NCI-H510A (cell line): ENCODE results near the gene FADS2.

ENCODE experiments used
- DNase-seq: peaks from one replicate; lab custom pipeline; 2025; lab: John Stamatoyannopoulos, UW

The FADS2 gene

GRCh38 chr11:61826930-61827570, 1.1 kb upstream of the FADS2 start:
- DNase-seq = no peak

- no peak for DNase-seq
These were observed 204 bp downstream of the FADS2 start for GRCh38 chr11:61828379-61828628.

- peak; percentile 26 for DNase-seq
These were observed 718 bp downstream of the FADS2 start for GRCh38 chr11:61828629-61829407.

GRCh38 chr11:61829806-61830205, 1.7 kb downstream of the FADS2 start:
- no peak for DNase-seq

GRCh38 chr11:61830237-61831105, 2.4 kb downstream of the FADS2 start:
- DNase-seq = no peak

- no peak for DNase-seq
These were observed 4.1 kb downstream of the FADS2 start for GRCh38 chr11:61832207-61832606.

- DNase-seq = no peak
These were observed 4.7 kb downstream of the FADS2 start for GRCh38 chr11:61832754-61833153.

GRCh38 chr11:61833471-61833870, 5.4 kb downstream of the FADS2 start:
- DNase-seq = no peak

- no peak for DNase-seq
These were observed 5.8 kb downstream of the FADS2 start for GRCh38 chr11:61833926-61834277.

- no peak for DNase-seq
These were observed 6.4 kb downstream of the FADS2 start for GRCh38 chr11:61834278-61835048.

- no peak for DNase-seq
These were observed 8.1 kb downstream of the FADS2 start for GRCh38 chr11:61836193-61836592.

GRCh38 chr11:61837411-61838005, 9.4 kb downstream of the FADS2 start:
- DNase-seq = no peak

- DNase-seq = no peak
These were observed 10.4 kb downstream of the FADS2 start for GRCh38 chr11:61838501-61838900.

- no peak for DNase-seq
These were observed 10.8 kb downstream of the FADS2 start for GRCh38 chr11:61838921-61839320.

- DNase-seq = no peak
These were observed 11.6 kb downstream of the FADS2 start for GRCh38 chr11:61839742-61840141.

GRCh38 chr11:61840371-61840770, 12.3 kb downstream of the FADS2 start:
- DNase-seq = no peak

- no peak for DNase-seq
These were observed 13.8 kb downstream of the FADS2 start for GRCh38 chr11:61841636-61842527.

- no peak for DNase-seq
These were observed 14.4 kb downstream of the FADS2 start for GRCh38 chr11:61842528-61842820.

GRCh38 chr11:61844909-61845565, 16.9 kb downstream of the FADS2 start:
- DNase-seq = no peak

GRCh38 chr11:61846362-61847020, 18.4 kb downstream of the FADS2 start:
- no peak for DNase-seq
